Measurements from ENCODE around the gene CBX4. TPM values are rescaled to one million over a fixed set of nuclear protein-coding genes. Genes with fewer than 3 reads are reported as not detected.

The CBX4 gene
- total and polyA plus RNA-seq, 2 donors from 2014 or later = 7.1 to 26.8 TPM

- FAIRE-seq = no peak
- H3K27me3 ChIP-seq (ENCODE audit: control insufficient read depth, insufficient read depth, low read length) = no peaks in the 10 kb centered on the region
- intact Hi-C loops (cut with DNase I) = no loop called here
- H3K9me3 ChIP-seq (ENCODE audit: control insufficient read depth in 2 of 3, insufficient read depth in 1 of 3, low read length in 3 of 3) = no peaks in the 10 kb centered on the region
- H3K4me1 ChIP-seq (ENCODE audit: control insufficient read depth in 2 of 3, insufficient read depth in 2 of 3, low read depth in 1 of 3, low read length in 3 of 3) = peaks cover 0 to 4% (median 0%) of the 10 kb centered on the region in 3 donors
- no peak for TF ChIP-seq CTCF (IDR thresholded peaks at IDR 0.05; ENCODE audit: borderline replicate concordance, extremely low read depth, insufficient read depth)
- no peak for DNase-seq
- H3K9ac ChIP-seq (ENCODE audit: low read length in 3 of 3) = no peak overlapping the region
- no peak overlapping the region for H3K4me3 ChIP-seq (ENCODE audit: low read length in 3 of 3)
- H3K27ac ChIP-seq (ENCODE audit: low read depth in 2 of 2, low read length in 2 of 2) = no peak overlapping the region
- no peaks in the 10 kb centered on the region for H3K36me3 ChIP-seq (ENCODE audit: control insufficient read depth in 2 of 3, insufficient read depth in 3 of 3, low read length in 3 of 3)
These were observed 25.5 kb upstream of the CBX4 start for GRCh38 chr17:79864617-79865250.

- DNase-seq = no peak
These were observed 24.9 kb upstream of the CBX4 start for GRCh38 chr17:79864147-79864546.

DNA sequence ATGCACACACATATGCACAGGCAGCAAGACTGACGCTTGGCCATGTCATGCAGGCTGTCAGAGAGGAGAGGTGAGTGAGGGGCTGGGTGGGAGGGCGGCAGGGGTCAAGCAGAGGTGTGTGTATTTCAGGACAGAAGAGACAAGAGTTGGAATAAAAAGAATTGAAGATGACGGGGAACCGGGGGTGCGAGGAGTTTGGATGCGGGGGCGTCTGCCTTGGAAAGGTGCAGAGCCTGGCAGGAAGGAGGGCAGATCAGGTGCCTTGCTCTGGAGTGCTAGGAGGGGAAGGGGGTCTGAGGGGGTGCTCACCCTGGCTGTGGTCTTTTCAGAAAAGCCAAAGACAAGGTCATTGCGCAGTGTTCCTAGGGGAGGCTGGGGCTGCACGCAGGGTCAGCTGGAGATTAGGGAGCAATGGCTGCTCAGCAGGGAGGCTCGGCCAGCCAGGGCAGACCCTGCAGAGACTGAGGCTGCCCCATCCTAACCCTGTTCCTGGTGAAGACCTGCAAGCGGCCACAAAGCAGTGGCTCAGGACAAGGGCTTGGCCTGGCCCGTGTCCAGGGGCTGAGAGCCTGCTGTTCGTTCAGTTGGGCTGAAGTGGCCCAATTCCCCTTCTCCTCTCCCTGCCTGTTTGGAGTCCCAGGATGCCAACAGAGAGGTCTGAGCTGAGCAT lies 23.7 kb upstream of the CBX4 start:
- no peak for FAIRE-seq
- peak in 1 of 5 donors; percentile 35 for DNase-seq
- TF ChIP-seq CTCF (IDR thresholded peaks at IDR 0.05; ENCODE audit: borderline replicate concordance, extremely low read depth, insufficient read depth) = no peak
- H3K4me3 ChIP-seq (ENCODE audit: low read length in 3 of 3) = no peak overlapping the region
- H3K36me3 ChIP-seq (ENCODE audit: control insufficient read depth in 2 of 3, insufficient read depth in 3 of 3, low read length in 3 of 3) = no peaks in the 10 kb centered on the region
- no peak overlapping the region for H3K27ac ChIP-seq (ENCODE audit: low read depth in 2 of 2, low read length in 2 of 2)
- H3K9ac ChIP-seq (ENCODE audit: low read length in 3 of 3) = no peak overlapping the region
- intact Hi-C loops (cut with DNase I) = no loop called here
- peaks cover 0 to 4% (median 0%) of the 10 kb centered on the region in 3 donors for H3K4me1 ChIP-seq (ENCODE audit: control insufficient read depth in 2 of 3, insufficient read depth in 2 of 3, low read depth in 1 of 3, low read length in 3 of 3)
- H3K27me3 ChIP-seq (ENCODE audit: control insufficient read depth, insufficient read depth, low read length) = no peaks in the 10 kb centered on the region
- H3K9me3 ChIP-seq (ENCODE audit: control insufficient read depth in 2 of 3, insufficient read depth in 1 of 3, low read length in 3 of 3) = no peaks in the 10 kb centered on the region

More at GRCh38 chr17:79864147-79864546, 24.9 kb upstream of the CBX4 start:
- Histone ChIP-seq H3K9me3 (ENCODE audit: control insufficient read depth in 2 of 3, insufficient read depth in 1 of 3, low read length in 3 of 3) (no peaks in the 10 kb centered on the region), H3K27ac (ENCODE audit: low read depth in 2 of 2, low read length in 2 of 2) (no peak overlapping the region), H3K4me1 (ENCODE audit: control insufficient read depth in 2 of 3, insufficient read depth in 2 of 3, low read depth in 1 of 3, low read length in 3 of 3) (peaks cover 0 to 4% (median 0%) of the 10 kb centered on the region in 3 donors), H3K9ac (ENCODE audit: low read length in 3 of 3) (no peak overlapping the region), H3K36me3 (ENCODE audit: control insufficient read depth in 2 of 3, insufficient read depth in 3 of 3, low read length in 3 of 3) (no peaks in the 10 kb centered on the region), H3K4me3 (ENCODE audit: low read length in 3 of 3) (no peak overlapping the region), H3K27me3 (ENCODE audit: control insufficient read depth, insufficient read depth, low read length) (no peaks in the 10 kb centered on the region)
- no peak for FAIRE-seq
- no peak for TF ChIP-seq CTCF (IDR thresholded peaks at IDR 0.05; ENCODE audit: borderline replicate concordance, extremely low read depth, insufficient read depth)
- intact Hi-C loops (cut with DNase I) = no loop called here
